Stimulated activated CD4-positive, alpha-beta T cell treated with anti-CD3 and anti-CD28 coated beads, Interleukin-4, amount 100 ng/mL, for 48 hours (primary cell): ENCODE results near the gene BSX.

Experiments
- DNase-seq, 2 donors: peaks; one replicate each; pipeline ENCODE4 v3.0.0-alpha.2; 2020; ENCODE audit warnings: low read depth in 2 of 2

The BSX gene

GRCh38 chr11:122954455-122954854, 27.2 kb downstream of the BSX start:
- DNase-seq: no peak

- no peak for DNase-seq
Measured at GRCh38 chr11:122951211-122951610, 30.4 kb downstream of the BSX start.

GRCh38 chr11:122938557-122938956, 43.1 kb downstream of the BSX start:
- no peak for DNase-seq

- DNase-seq: no peak
Measured at GRCh38 chr11:122937983-122938382, 43.7 kb downstream of the BSX start.

- no peak for DNase-seq
Measured at GRCh38 chr11:122933416-122933815, 48.2 kb downstream of the BSX start.

- DNase-seq: no peak
Measured at GRCh38 chr11:122931510-122931909, 50.1 kb downstream of the BSX start.
